Skeletal muscle tissue (tissue), 4 donors: ENCODE measurements around the gene CASK. TPM values are rescaled to one million over a fixed set of nuclear protein-coding genes. Genes with fewer than 3 reads are reported as not detected.

Source experiments
- H3K27ac ChIP-seq: one replicate; pipeline ENCODE4 v1.7.0; 2013; ENCODE audit warnings: mild to moderate bottlenecking, low read depth, low read length, inconsistent platforms
- H3K27me3 ChIP-seq, 3 donors: one replicate each; pipeline ENCODE4 v1.7.0; 2013; ENCODE audit warnings: low read length in 3 of 3; ENCODE audit not compliant: control insufficient read depth in 3 of 3, insufficient read depth in 3 of 3
- H3K36me3 ChIP-seq, 3 donors: one replicate each; pipeline ENCODE4 v1.7.0; 2013; ENCODE audit warnings: low read length in 3 of 3; ENCODE audit not compliant: control insufficient read depth in 3 of 3, insufficient read depth in 3 of 3
- H3K4me1 ChIP-seq, 3 donors: one replicate each; pipeline ENCODE4 v1.7.0; 2013; ENCODE audit warnings: low read length in 3 of 3, mild to moderate bottlenecking in 3 of 3; ENCODE audit not compliant: control insufficient read depth in 3 of 3, insufficient read depth in 3 of 3
- H3K4me3 ChIP-seq, 3 donors: one replicate each; pipeline ENCODE4 v1.7.0; 2013; ENCODE audit warnings: low read length in 3 of 3
- H3K9ac ChIP-seq, 3 donors: one replicate each; pipeline ENCODE4 v1.7.0; 2013; ENCODE audit warnings: low read length in 3 of 3, mild to moderate bottlenecking in 3 of 3, moderate library complexity in 2 of 3, low read depth in 1 of 3
- H3K9me3 ChIP-seq, 3 donors: one replicate each; pipeline ENCODE4 v1.7.0; 2013; ENCODE audit warnings: low read length in 3 of 3; ENCODE audit not compliant: control insufficient read depth in 3 of 3
- total RNA-seq: library from RNA; depleted of rRNA; stranded (reverse); fragments of >200 nt; gene quantifications from one replicate; pipeline ENCODE4 v1.2.3, GENCODE V29; 2014
- donor health status: Osteomylitis.

CASK gene
- total RNA-seq, 1 donor from 2014 or later = 31.3 TPM

DNA sequence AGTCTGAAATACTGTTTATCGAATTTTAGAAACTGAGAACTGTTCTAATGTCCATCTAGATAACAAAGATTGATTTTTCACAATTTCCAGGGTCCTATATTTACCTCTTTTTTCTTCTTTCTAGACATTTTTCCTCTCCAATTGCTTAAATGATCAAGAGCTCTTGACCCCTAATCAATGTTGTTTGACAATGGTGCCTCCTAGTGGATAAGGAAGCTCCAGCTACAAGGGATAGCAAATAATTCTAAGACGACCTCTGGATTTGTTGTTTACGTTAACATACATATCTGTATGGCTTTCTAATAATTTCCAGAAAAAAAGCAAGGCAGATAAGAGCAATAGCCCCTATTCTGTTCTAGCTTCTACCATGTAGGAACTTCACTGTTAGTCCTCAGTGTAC lies 163.5 kb downstream of the CASK start:
- H3K27me3 ChIP-seq = peaks cover 0 to 2% (median 0%) of the 10 kb centered on the region in 3 donors
- H3K9me3 ChIP-seq = no peaks in the 10 kb centered on the region
- no peak overlapping the region for H3K27ac ChIP-seq
- no peaks in the 10 kb centered on the region for H3K36me3 ChIP-seq
- no peaks in the 10 kb centered on the region for H3K4me1 ChIP-seq
- no peak overlapping the region for H3K9ac ChIP-seq
- H3K4me3 ChIP-seq = no peak overlapping the region

GRCh38 chrX:41758401-41758800 lies 165.0 kb downstream of the CASK start:
- Histone ChIP-seq H3K9ac (no peak overlapping the region), H3K4me3 (no peak overlapping the region), H3K36me3 (no peaks in the 10 kb centered on the region), H3K9me3 (no peaks in the 10 kb centered on the region), H3K4me1 (no peaks in the 10 kb centered on the region), H3K27ac (no peak overlapping the region), H3K27me3 (no peaks in the 10 kb centered on the region)

DNA sequence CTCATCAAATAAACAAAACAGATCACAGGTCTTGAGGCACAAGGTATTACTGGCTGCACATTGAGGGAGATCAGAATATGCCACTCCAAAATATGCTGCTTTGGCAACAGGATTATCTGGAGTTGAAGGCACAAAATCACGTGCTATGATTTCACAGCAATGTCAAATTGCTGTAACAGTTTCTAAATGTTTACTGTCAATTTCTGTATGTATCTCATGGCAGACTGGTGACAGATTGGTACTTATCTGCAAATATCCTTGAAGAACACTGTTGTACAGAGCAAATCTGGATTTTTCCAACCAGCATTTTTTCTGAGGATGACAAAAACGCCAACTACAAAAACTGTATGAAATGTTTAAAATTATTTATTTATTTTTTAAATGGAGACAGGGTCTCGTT lies 172.6 kb downstream of the CASK start:
- Histone ChIP-seq H3K9me3 (no peaks in the 10 kb centered on the region), H3K4me1 (no peaks in the 10 kb centered on the region), H3K4me3 (no peak overlapping the region), H3K27me3 (no peaks in the 10 kb centered on the region), H3K9ac (no peak overlapping the region), H3K27ac (no peak overlapping the region), H3K36me3 (no peaks in the 10 kb centered on the region)

DNA sequence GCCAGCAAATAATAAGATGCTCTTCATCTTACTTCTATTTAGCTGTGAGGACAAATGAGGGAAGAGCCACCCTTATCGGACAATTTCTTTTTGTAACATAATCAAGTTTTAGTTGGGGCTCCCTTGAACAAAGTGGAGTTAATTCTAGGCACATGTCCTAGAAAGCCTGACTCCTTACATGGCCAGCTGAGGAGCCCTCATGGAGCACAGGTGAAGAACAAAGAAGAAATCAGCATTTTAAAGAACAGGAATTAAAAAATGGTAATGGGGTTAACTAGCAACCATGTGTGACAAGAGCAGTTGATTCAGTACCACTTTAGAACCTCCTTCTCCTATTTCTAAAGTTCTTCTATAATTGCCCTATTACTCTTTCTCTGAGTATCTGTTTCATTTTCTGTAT lies 183.5 kb downstream of the CASK start:
- Histone ChIP-seq H3K27me3 (no peaks in the 10 kb centered on the region), H3K4me1 (no peaks in the 10 kb centered on the region), H3K9ac (no peak overlapping the region), H3K9me3 (no peaks in the 10 kb centered on the region), H3K36me3 (no peaks in the 10 kb centered on the region), H3K4me3 (no peak overlapping the region), H3K27ac (no peak overlapping the region)

DNA sequence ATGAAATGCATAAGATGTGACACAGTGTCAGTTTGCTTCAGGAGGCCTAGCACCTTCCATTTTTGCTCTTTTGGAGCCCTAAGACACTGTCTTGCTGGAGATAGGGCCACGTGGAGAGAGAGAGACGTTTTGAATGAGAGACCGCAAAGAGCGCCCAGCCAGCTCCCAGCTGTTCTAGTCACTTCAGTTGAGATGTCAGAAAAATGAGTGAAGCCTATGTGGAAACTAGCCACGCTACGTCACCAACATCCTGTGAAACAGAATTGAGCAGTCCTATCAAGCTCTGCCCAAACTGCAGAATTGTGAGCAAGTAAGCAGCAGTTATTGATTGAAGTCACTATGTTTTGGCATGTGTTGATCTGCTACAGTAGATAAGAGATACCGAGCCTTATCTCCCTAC lies 186.3 kb downstream of the CASK start:
- H3K9ac ChIP-seq = no peak overlapping the region
- H3K4me3 ChIP-seq = no peak overlapping the region
- H3K27me3 ChIP-seq = no peaks in the 10 kb centered on the region
- no peaks in the 10 kb centered on the region for H3K9me3 ChIP-seq
- H3K4me1 ChIP-seq = no peaks in the 10 kb centered on the region
- H3K36me3 ChIP-seq = no peaks in the 10 kb centered on the region
- H3K27ac ChIP-seq = no peak overlapping the region

- H3K4me3 ChIP-seq = no peak overlapping the region
- H3K27ac ChIP-seq = no peak overlapping the region
- H3K4me1 ChIP-seq = no peaks in the 10 kb centered on the region
- H3K27me3 ChIP-seq = no peaks in the 10 kb centered on the region
- no peaks in the 10 kb centered on the region for H3K9me3 ChIP-seq
- no peaks in the 10 kb centered on the region for H3K36me3 ChIP-seq
- H3K9ac ChIP-seq = no peak overlapping the region
Observed at GRCh38 chrX:41734530-41734929, 188.8 kb downstream of the CASK start.

DNA sequence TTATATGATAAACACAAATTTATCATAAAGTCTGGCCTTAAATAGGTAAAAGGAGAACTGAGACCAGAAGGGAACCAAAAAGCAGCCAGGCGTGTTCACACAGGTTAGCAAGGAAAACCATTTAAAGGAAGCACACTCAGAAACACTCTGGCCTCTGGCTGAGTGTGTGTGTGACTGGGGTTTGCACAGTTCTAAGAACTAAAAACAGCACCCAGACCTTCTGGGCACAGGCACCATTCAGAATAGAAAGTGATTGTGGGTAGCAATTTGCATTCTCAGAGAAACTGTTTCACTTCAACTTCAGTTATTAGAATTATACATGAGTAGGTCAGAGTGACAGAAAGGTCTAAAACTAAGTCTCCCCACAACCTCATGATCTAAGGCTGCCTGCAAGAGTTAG lies 189.4 kb downstream of the CASK start:
- Histone ChIP-seq H3K27ac (no peak overlapping the region), H3K4me1 (no peaks in the 10 kb centered on the region), H3K4me3 (no peak overlapping the region), H3K9ac (no peak overlapping the region), H3K9me3 (no peaks in the 10 kb centered on the region), H3K36me3 (no peaks in the 10 kb centered on the region), H3K27me3 (no peaks in the 10 kb centered on the region)

DNA sequence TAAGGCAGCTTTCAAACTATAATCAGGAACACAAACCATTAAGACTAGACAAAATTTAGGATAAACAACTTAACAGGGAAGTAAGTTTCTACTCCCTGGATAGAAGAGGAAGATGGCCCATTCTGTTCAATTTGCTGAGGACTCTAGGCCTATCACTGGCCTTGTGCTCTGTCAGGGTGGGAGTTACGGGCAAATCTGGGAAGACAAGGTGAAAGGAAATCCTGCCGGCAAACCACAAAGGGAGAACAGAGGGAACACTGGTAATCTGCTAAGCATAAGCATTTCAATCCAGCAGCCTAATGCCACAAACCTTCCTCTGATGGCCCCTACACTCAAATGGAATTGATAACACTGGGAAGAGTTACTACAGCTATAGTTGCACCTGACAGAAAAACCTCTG lies 191.1 kb downstream of the CASK start:
- Histone ChIP-seq H3K4me1 (no peaks in the 10 kb centered on the region), H3K9me3 (no peaks in the 10 kb centered on the region), H3K9ac (no peak overlapping the region), H3K27me3 (no peaks in the 10 kb centered on the region), H3K36me3 (no peaks in the 10 kb centered on the region), H3K4me3 (no peak overlapping the region), H3K27ac (no peak overlapping the region)

GRCh38 chrX:41730081-41730480 lies 193.3 kb downstream of the CASK start:
- H3K9me3 ChIP-seq = no peaks in the 10 kb centered on the region
- no peaks in the 10 kb centered on the region for H3K4me1 ChIP-seq
- no peak overlapping the region for H3K9ac ChIP-seq
- H3K36me3 ChIP-seq = no peaks in the 10 kb centered on the region
- H3K27ac ChIP-seq = no peak overlapping the region
- no peak overlapping the region for H3K4me3 ChIP-seq
- no peaks in the 10 kb centered on the region for H3K27me3 ChIP-seq

GRCh38 chrX:41728125-41728524 lies 195.2 kb downstream of the CASK start:
- Histone ChIP-seq H3K27ac (no peak overlapping the region), H3K9me3 (no peaks in the 10 kb centered on the region), H3K27me3 (no peaks in the 10 kb centered on the region), H3K4me1 (no peaks in the 10 kb centered on the region), H3K4me3 (no peak overlapping the region), H3K36me3 (no peaks in the 10 kb centered on the region), H3K9ac (no peak overlapping the region)

GRCh38 chrX:41723826-41724225 lies 199.5 kb downstream of the CASK start, which contains the start of gene GPR82:
Gene GPR82 (plus strand): TSS chrX:41724181. CDS start chrX:41727027, 2,846 bp downstream.
- Histone ChIP-seq H3K9me3 (no peaks in the 10 kb centered on the region), H3K36me3 (no peaks in the 10 kb centered on the region), H3K9ac (no peak within 1 kb of the TSS), H3K27me3 (no peaks in the 10 kb centered on the region), H3K4me1 (no peaks in the 10 kb centered on the region), H3K27ac (no peak within 1 kb of the TSS), H3K4me3 (no peak within 1 kb of the TSS)
